Uterus (tissue), 2 donors: ENCODE measurements around the gene HIVEP1.

ENCODE experiments used
- POLR2A ChIP-seq, 2 donors: fragments of 450-650 bp; IDR thresholded peaks; one replicate each; pipeline ENCODE4 v1.6.1; 2016; ENCODE audit warnings: antibody characterized with exemption in 2 of 2, mild to moderate bottlenecking in 1 of 2, moderate library complexity in 1 of 2
- TF ChIP-seq, protein P1 (sequence below), 4 experiments: fragments of 200-600 bp in 2 of 4; fragments of 450-650 bp in 2 of 4; sonication (generic) in 2 of 4; IDR thresholded peaks; one replicate each; pipeline ENCODE4 v1.5.1; 2016 to 2019; ENCODE audit warnings: antibody characterized with exemption in 4 of 4, mild to moderate bottlenecking in 2 of 4, moderate library complexity in 1 of 4

DNA sequence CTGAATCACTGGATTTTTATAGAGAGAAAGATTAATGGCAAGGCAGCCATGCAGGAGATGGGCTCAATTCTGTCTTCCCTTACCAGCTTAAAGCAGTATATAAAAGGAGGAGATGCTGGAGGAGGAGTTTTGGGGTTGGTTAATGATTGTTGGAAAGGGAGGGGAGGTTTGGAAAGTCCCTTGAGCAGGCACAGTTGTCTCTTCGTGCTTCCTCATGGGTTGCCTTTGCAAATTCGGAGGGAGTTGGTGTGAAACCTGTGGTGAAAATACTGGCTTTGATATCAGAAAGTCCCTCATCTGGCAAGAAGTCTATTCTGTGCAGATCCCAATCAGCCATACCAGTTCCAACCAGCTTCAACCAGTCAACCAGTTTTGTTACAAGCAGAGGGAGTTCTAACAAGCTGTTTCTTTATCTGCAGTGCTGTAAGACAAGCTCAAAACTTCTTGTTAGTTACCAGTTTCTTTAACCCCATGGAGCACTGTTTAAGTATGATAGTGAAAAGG is 107.0 kb downstream of the HIVEP1 start:
- TF ChIP-seq, protein P1, sequence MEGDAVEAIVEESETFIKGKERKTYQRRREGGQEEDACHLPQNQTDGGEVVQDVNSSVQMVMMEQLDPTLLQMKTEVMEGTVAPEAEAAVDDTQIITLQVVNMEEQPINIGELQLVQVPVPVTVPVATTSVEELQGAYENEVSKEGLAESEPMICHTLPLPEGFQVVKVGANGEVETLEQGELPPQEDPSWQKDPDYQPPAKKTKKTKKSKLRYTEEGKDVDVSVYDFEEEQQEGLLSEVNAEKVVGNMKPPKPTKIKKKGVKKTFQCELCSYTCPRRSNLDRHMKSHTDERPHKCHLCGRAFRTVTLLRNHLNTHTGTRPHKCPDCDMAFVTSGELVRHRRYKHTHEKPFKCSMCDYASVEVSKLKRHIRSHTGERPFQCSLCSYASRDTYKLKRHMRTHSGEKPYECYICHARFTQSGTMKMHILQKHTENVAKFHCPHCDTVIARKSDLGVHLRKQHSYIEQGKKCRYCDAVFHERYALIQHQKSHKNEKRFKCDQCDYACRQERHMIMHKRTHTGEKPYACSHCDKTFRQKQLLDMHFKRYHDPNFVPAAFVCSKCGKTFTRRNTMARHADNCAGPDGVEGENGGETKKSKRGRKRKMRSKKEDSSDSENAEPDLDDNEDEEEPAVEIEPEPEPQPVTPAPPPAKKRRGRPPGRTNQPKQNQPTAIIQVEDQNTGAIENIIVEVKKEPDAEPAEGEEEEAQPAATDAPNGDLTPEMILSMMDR (IDR thresholded peaks at IDR 0.05) = no peak
- no peak for TF ChIP-seq POLR2A (IDR thresholded peaks at IDR 0.05)
